ENCODE measurements around the gene CAMK1D.

CAMK1D gene

GRCh38 chr10:12579954-12580858 is 230.9 kb downstream of the CAMK1D start:
- TF ChIP-seq, protein P1, sequence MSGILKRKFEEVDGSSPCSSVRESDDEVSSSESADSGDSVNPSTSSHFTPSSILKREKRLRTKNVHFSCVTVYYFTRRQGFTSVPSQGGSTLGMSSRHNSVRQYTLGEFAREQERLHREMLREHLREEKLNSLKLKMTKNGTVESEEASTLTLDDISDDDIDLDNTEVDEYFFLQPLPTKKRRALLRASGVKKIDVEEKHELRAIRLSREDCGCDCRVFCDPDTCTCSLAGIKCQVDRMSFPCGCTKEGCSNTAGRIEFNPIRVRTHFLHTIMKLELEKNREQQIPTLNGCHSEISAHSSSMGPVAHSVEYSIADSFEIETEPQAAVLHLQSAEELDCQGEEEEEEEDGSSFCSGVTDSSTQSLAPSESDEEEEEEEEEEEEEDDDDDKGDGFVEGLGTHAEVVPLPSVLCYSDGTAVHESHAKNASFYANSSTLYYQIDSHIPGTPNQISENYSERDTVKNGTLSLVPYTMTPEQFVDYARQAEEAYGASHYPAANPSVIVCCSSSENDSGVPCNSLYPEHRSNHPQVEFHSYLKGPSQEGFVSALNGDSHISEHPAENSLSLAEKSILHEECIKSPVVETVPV (CRISPR knock-in tag; IDR thresholded peaks at IDR 0.05), result no peak
- no peak for TF ChIP-seq BACH2 (CRISPR knock-in tag; IDR thresholded peaks at IDR 0.05; ENCODE audit: borderline replicate concordance)
- TF ChIP-seq TOX (CRISPR knock-in tag; IDR thresholded peaks at IDR 0.05; ENCODE audit: borderline replicate concordance), result no peak
- no peak for TF ChIP-seq ESRRG (CRISPR knock-in tag; IDR thresholded peaks at IDR 0.05)
- no peak for TF ChIP-seq PPARA (CRISPR knock-in tag; IDR thresholded peaks at IDR 0.05; ENCODE audit: borderline replicate concordance)
- TF ChIP-seq TCF4 (CRISPR knock-in tag; IDR thresholded peaks at IDR 0.05; ENCODE audit: borderline replicate concordance), result no peak
- no peak for TF ChIP-seq GLIS3 (CRISPR knock-in tag; IDR thresholded peaks at IDR 0.05)
- TF ChIP-seq ARNTL (CRISPR knock-in tag; IDR thresholded peaks at IDR 0.05; ENCODE audit: borderline replicate concordance, low read depth), result no peak
- TF ChIP-seq ZNF70 (CRISPR knock-in tag; IDR thresholded peaks at IDR 0.05), result no peak
- no peak for TF ChIP-seq OSR1 (CRISPR knock-in tag; IDR thresholded peaks at IDR 0.05)
- no peak for TF ChIP-seq ISL1 (CRISPR knock-in tag; IDR thresholded peaks at IDR 0.05)
- no peak for TF ChIP-seq ZC3H10 (CRISPR knock-in tag; IDR thresholded peaks at IDR 0.05)
- TF ChIP-seq PATZ1 (CRISPR knock-in tag; IDR thresholded peaks at IDR 0.05; ENCODE audit: borderline replicate concordance), result no peak
- TF ChIP-seq ZNF565 (CRISPR knock-in tag; conservative IDR thresholded peaks at IDR 0.05; ENCODE audit: low read depth), result no peak
- no peak for TF ChIP-seq ZNF8 (CRISPR knock-in tag; IDR thresholded peaks at IDR 0.05)
- no peak for ATAC-seq

DNA sequence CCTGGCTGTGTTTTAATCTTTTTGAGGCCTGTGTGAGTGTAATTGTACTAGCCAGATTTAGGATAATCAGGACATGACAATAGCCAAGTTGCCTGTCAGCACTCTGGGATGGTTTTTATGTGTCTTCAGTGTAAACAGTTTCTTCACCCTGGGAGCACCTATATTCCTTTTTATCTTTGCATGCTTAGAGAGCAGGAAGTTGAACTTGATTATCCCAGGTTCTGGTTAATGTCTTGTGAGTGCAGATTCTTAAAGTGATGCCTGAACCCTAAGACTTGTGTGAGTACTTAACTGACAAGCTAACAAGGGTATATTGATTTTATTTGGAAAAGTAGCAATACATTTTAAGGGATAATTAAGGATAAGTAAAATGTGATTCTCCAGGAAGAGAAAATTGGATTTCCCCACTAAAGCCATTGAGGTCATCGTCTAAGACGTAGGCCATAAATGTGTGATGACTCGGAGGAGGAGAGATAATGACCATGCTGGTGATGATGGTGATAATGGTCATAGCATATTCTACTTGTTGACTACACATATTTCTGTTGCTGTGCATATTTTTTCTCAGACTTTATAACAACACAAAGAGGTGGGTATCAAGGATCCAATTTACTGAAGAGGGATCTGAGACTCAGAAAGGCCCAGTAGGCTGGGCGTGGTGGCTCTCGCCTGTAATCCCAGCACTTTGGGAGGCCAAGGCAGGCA is 234.7 kb downstream of the CAMK1D start:
- ATAC-seq, result no peak

More for the DNA sequence above, 234.7 kb downstream of the CAMK1D start:
- TF ChIP-seq POU6F1 (CRISPR knock-in tag; IDR thresholded peaks at IDR 0.05; ENCODE audit: borderline replicate concordance, low read depth), result no peak
- TF ChIP-seq, protein P2, sequence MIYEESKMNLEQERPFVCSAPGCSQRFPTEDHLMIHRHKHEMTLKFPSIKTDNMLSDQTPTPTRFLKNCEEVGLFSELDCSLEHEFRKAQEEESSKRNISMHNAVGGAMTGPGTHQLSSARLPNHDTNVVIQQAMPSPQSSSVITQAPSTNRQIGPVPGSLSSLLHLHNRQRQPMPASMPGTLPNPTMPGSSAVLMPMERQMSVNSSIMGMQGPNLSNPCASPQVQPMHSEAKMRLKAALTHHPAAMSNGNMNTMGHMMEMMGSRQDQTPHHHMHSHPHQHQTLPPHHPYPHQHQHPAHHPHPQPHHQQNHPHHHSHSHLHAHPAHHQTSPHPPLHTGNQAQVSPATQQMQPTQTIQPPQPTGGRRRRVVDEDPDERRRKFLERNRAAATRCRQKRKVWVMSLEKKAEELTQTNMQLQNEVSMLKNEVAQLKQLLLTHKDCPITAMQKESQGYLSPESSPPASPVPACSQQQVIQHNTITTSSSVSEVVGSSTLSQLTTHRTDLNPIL (CRISPR knock-in tag; IDR thresholded peaks at IDR 0.05; ENCODE audit: low read depth), result no peak
- TF ChIP-seq ZNF565 (CRISPR knock-in tag; conservative IDR thresholded peaks at IDR 0.05; ENCODE audit: low read depth), result no peak
- TF ChIP-seq RARB (CRISPR knock-in tag; IDR thresholded peaks at IDR 0.05), result no peak
- no peak for TF ChIP-seq PATZ1 (CRISPR knock-in tag; IDR thresholded peaks at IDR 0.05; ENCODE audit: borderline replicate concordance)

Data from SK-N-SH treated with all-trans-retinoic acid at 6 μM for 48 hours (cell line).